H1 (cell line): ENCODE results near the gene NPHP3. TPM values are rescaled to one million over a fixed set of nuclear protein-coding genes. Genes with fewer than 3 reads are reported as not detected.

Experiments used
- ATF2 ChIP-seq: IDR thresholded peaks from 2 replicates; pipeline ENCODE4 v1.6.1; 2012; ENCODE audit warnings: low read length, inconsistent platforms
- CEBPB ChIP-seq: IDR thresholded peaks from 2 replicates; pipeline ENCODE4 v1.6.1; 2012; ENCODE audit warnings: low read depth, low read length
- CHD7 ChIP-seq: fragments of 300-600 bp; sonication (generic); IDR thresholded peaks from 2 replicates; pipeline ENCODE4 v1.7.1; 2012; ENCODE audit warnings: low read length, moderate library complexity, mild to moderate bottlenecking, inconsistent platforms; ENCODE audit not compliant: insufficient replicate concordance
- CREB1 ChIP-seq: IDR thresholded peaks from 2 replicates; pipeline ENCODE4 v1.6.1; 2012; ENCODE audit warnings: inconsistent platforms
- E2F6 ChIP-seq: IDR thresholded peaks from 2 replicates; pipeline ENCODE4 v1.6.1; 2012; ENCODE audit warnings: inconsistent platforms
- JUN ChIP-seq: IDR thresholded peaks from 2 replicates; pipeline ENCODE4 v1.6.1; 2011; ENCODE audit warnings: low read depth, mild to moderate bottlenecking, improper control_type of control experiment, low read length
- RNF2 ChIP-seq: fragments of 200-900, 300-1000 bp; sonication (generic); IDR thresholded peaks from 2 replicates; pipeline ENCODE4 v1.7.1; 2016; ENCODE audit warnings: borderline replicate concordance, low read depth, mild to moderate bottlenecking, antibody characterized with exemption, low read length; ENCODE audit not compliant: poor library complexity, severe bottlenecking; ENCODE audit errors: missing control alignments
- TCF12 ChIP-seq: IDR thresholded peaks from 2 replicates; pipeline ENCODE4 v1.6.1; 2011; ENCODE audit warnings: low read depth, mild to moderate bottlenecking, low read length
- ZNF274 ChIP-seq: IDR thresholded peaks from 2 replicates; pipeline ENCODE4 v1.7.0; 2012; ENCODE audit warnings: low read length, borderline replicate concordance; ENCODE audit errors: extremely low read depth
- polyA plus RNA-seq, 7 experiments: library from polyadenylated mRNA; depleted of rRNA in 3 of 7; stranded (reverse) in 5 of 7; unstranded in 2 of 7; fragments of >200 nt in 5 of 7; fragments of 200-250 nt in 2 of 7; gene quantifications; 1 replicate in 5 of 7; 2 replicates in 1 of 7; 4 replicates in 1 of 7; pipeline versions ENCODE4 v1.2.1 to v1.2.3, GENCODE V29; 2011 to 2013; ENCODE audit warnings: missing spikeins in 2 of 7, mixed read lengths in 2 of 7
- total RNA-seq: library from RNA; stranded (reverse); fragmentation: NEBNext Ultra II Directional; extraction: Animal tissue kit (Norgen Biotek cat#: 25700); gene quantifications from 2 replicates; pipeline ENCODE4 v1.2.1, GENCODE V29; 2021

The NPHP3 gene
- total and polyA plus RNA-seq, 2 of the 8 experiments (the other 6 are each of a cell fraction or from before 2014, with no cell fraction given): 6.8 to 14.8 TPM

GRCh38 chr3:132662212-132662611, 60.0 kb downstream of the NPHP3 start (continued):
- TF ChIP-seq CHD7 (no peak), TCF12 (no peak), E2F6 (no peak), CREB1 (no peak), RNF2 (no peak), ATF2 (no peak), ZNF274 (no peak), JUN (no peak), CEBPB (no peak)
